GM18519 (cell line): Measurements from ENCODE around the gene SRP14.

Experiments used
- ATAC-seq: cut with Tn5 transposase; IDR thresholded peaks from one replicate; pipeline ENCODE4 v1.9.1; 2021; ENCODE audit warnings: mild to moderate bottlenecking, moderate library complexity; ENCODE audit not compliant: unreplicated experiment, low FRiP score

Gene SRP14

DNA sequence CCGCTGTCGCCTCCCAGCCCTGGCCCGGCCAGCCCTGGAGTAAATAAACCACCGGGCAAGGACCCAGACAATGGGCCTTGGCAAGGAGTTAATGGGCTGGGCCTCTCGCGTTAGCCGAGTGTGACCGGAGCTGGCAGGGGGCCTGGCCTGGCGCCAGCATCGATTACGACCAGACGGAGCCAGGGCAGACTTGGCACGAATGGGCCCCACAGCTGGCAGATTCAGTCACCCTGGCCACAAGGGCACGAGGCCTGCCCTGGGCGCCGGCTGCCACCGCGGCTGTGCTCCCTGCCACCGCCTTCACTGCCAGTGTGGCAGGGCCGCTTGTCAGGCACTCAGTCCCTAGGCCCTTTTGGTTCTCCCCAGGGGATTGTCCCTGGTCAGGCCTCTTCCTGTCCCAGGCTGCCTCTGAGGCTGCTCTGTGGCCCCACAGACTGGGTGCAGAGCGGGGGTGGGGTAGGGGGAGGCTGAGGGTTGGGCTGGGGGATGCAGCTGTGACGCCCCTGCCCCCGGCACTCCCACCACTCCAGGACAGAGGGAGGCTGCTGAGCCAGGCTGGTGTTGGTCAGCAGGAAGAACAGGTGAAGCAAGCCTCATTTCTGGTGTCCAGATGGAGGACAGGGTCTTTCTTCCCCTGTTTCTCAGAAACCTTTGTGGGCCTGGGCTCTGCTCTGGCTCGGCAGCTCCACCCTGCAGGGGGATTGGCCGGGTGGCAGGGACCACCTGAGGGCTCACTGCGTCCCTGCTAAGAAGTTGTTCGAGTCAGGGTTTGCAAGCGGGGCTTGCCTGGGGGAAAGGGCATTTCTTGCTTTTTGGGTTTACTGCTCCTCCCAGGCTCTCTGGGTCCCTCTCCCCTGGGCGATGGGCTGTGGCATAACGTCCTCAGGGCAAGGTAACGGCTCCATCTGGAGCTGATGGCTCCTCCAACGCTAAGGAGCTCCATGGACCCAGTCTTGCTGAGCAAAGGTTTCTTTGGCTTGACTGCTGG lies 30.5 kb upstream of the SRP14 start:
- no peak for ATAC-seq

DNA sequence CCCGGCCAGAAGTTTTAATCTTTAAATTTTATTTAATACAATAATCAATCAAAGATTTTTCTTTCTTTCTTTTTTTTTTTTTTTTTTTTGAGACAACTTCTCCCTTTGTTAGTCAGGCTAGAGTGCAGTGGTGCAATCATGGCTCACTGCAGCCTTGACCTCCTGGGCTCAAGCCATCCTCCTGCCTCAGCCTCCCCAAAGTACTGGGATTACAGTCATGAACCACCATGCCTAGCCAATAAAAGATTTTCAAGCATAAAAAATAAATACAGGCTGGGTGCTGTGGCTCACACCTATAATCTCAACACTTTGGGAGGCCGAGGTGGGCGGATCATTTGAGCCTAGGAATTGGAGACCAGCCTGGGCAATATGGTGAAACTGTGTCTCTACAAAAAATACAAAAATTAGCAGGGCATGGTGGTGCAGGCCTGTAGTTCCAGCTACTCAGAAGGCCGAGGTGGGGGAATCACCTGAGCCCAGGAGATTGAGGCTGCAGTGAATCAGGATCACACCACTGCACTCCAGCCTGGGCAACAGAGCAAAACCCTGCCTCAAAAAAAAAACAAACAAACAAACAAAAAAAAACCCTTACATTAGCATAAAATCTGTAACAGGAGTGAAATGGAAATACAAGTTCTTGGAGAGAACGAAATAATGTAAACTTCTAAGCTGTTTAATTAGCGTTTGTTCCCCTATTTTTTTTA lies 29.1 kb upstream of the SRP14 start:
- ATAC-seq = no peak

DNA sequence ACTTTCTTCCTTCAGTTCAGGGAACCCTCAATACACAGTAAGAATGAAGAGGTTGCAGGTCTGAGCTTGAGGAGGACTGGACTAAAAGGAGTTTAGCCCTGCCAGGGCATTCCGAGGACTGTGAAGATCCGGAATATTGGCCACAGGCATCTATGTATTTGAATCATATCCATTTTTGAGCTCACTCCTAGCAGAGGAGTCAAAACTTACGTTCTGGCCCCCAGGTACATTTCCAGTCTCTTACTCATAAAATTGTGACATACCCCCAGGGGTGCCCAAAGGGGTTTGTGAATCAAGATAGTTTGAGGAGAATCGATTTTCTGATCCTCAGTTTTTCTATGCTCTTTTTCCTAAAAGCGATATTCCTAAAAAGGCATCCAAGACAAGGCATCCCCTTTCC lies 27.6 kb upstream of the SRP14 start:
- ATAC-seq = no peak

DNA sequence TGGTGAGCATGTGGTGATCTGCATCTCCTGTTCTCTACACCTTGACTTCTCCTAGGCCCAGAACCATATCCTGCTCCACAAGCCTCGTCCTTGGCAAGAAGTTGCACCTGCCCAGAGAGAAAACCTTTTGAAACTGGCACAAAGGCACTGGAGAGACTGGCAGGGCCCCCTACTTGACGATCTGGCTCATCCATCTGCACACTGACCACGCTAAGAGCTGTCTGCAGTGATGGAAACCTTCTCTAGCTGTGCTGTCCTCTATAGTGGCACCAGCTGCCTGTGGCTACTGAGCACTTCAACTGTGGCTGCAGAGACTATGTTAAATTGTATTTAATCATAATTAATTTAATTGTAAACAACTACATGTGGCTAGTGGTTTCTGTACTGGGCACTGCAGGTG lies 26.2 kb upstream of the SRP14 start:
- ATAC-seq = no peak

DNA sequence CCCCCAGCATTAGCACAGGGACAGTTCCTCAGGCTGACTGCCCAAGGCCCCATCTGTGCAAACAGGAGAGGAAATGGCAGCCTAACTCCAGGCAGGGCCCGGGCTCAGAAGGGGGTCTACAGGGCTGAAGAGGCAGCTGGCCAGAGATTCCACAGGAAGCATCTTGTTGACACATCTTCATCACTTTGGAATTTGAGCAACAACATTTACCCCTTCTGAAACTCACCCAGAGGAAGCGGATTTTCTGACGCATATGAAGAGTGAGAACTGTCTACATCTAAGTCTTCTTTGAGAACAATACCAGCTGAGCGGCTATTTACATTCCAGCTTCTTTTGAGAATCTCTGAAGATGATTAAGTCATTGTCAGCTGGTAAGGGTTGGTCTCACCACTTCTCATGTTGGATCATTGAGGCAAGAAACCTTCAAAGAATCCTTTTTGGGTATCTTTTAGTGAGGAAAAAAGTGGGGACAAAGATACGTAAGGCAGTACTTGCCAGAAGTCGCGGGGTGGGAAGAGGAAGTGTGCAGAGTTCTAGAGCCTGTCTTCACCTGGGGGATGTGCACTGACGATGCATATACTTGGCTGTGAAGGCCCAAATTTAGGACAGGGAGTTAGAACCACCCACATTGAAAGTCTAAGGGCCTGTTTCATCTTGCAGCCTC lies 25.4 kb upstream of the SRP14 start:
- peak; percentile 46 for ATAC-seq

DNA sequence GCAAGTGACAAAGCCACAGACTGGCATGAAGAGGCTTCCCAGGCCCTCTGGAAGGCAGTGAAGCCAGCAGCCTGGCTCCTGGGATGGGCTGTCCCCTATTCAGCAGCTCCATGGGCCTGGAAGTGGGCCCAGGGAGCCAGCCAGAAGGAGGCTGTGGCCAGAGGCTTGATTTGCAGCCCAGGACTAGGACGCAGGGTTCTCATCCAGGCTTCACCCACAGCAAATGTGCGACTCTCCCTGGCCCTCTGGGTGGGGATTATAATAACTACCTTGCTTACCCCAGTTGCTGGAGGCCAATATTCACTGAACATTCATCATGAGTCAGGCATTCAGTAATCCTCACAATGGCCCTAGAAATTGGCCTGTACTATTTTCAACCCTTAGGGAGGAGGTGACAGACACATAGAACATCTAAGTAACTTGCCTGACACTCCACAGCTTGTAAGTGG lies 24.6 kb upstream of the SRP14 start:
- no peak for ATAC-seq

DNA sequence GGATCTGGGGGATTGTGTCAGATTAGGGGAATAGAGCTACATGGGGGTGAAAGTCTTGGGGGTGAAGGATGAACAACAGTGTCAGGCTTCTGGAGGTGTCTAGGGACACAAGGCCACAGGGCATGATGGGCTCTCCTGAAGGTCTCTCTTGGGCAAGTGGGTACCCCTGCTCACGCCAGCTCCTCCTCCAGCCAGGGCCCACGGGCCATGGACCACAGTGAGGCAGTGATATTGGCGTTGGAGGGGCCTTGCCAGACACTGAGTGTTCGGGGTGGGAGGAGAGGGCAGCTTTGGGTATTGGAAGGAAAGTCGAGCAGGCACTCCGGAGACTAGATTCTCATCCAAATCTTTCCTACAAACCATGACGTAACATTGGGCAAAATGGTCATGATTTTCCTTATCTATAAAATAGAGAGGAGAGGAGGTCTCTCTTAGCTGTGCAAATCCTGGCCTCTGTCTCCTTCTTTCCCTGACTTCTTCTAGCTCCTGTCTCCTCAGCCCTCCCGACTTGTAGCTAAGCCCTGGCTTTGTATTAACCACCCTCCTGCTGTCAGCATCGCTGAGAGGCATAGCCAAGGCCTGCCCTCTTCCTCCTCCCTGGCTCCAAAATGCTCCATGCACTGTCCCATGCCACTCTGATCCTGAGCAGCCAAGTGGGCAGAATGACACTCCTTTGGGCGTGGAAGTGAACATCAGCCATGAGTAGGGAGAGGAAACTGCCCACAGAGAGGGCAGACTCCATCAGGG lies 24.0 kb upstream of the SRP14 start:
- ATAC-seq = no peak

DNA sequence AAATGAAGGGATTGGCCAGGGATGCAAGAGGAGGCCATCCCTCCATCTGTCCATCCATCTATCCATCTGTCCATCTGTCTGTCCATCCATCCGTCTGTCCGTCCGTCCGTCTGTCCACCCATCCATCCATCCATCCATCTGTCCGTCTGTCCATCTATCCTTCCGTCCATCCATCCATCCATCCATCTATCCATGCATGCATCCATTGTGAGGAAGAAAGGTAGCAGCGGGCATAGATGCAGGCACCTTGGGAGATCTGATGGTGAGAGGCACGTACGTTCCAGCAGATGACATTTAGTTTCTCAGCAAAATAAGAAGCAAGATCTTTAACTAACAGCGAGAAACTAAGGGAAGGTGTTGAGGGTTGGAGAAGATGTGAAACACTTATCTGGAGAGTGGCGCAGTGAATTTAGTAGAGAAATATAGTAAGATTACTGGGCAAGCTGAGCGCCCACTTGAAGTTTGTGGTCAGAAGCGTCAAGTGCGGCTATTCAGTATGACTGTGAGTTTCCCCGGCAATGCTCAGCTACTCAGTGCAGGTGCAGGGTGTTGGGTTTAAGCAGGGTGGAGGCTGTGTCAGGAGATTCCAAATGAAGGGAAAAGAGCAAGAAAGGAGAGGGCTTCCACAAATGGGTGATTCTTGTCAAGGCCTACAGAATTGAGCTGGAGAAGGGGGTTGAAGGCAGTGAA lies 22.4 kb upstream of the SRP14 start:
- no peak for ATAC-seq

DNA sequence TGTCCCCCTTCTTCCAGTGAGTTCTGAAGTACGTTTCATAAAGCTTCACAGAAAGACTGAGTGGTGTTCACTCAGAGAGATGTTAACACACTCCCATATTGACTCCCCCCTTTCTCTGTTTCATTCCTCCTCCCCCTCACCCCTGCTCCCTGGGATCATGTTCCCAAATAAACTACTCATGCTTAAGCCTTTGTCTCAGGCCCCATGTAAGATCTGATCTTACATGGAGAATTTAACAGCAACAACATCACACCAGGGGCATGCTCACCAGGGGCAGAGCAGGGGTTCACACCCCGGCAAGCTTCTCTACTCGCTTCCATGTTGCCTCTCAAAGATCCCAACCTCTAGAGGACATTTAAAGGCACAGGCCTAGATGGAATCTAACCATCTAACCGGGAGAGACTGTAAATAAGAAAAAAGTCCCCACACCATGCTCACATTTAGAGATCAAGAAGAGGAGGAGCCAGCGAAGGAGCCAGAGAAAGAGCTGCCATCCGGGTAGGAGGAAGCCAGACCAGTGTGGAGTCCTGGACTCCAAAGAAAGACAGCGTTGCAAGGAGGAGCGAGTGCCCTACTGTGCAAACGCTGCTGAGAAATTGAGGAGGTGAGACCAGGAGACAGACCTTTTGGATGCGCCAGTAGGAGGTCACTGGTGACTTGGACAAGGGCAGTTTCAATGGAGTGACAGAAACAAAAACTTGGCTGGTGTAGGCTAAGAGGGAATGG lies 21.4 kb upstream of the SRP14 start:
- ATAC-seq = no peak

DNA sequence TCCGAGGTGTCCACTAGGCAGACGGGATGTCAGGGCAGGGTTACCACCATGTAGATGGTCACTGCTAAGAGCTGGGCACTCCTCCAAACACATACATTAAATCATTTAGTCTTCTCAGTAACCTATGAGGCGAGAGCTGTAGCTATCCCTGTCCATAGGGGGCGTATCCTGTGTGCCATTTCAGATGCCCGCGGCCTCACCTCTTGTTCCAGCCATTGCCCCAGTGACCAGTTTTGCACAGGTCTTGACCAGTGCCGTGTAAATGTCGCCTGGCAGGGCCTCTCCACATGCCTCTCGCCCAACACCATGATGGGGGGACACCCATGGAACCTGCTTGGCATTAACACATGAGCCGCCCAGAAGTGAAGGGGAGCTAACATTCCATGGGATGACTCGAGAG lies 20.8 kb upstream of the SRP14 start:
- ATAC-seq = no peak

DNA sequence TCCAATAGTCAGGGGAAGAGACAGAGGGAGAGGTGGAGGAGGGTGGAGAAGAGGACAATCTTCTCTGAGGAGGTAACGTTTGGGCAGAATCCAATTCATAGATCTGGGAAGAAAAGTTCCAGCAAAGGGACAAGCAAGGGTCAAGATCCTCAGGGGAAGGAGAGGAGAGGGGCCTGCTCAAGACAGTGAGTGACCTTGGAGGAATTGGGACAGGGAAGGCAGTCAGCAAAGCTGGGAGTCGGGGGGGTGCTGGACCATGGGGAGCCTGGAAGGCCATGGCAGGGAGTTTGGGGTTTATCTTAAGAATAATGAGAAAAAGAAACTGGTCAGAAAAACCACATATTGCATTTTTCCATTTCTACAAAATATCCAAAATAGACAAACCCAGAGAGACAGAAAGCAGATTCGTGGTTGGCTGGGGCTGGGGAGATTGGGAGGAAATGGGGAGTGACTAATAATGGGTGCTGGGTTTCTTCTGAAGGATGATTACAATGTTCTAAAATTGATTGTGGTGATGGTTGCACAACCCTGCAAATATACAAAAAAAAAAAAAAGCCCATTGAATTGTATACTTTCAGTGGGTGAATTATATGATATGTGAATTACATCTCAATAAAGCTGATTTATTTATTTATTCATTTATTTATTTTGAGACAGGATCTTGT lies 19.6 kb upstream of the SRP14 start:
- ATAC-seq = no peak

DNA sequence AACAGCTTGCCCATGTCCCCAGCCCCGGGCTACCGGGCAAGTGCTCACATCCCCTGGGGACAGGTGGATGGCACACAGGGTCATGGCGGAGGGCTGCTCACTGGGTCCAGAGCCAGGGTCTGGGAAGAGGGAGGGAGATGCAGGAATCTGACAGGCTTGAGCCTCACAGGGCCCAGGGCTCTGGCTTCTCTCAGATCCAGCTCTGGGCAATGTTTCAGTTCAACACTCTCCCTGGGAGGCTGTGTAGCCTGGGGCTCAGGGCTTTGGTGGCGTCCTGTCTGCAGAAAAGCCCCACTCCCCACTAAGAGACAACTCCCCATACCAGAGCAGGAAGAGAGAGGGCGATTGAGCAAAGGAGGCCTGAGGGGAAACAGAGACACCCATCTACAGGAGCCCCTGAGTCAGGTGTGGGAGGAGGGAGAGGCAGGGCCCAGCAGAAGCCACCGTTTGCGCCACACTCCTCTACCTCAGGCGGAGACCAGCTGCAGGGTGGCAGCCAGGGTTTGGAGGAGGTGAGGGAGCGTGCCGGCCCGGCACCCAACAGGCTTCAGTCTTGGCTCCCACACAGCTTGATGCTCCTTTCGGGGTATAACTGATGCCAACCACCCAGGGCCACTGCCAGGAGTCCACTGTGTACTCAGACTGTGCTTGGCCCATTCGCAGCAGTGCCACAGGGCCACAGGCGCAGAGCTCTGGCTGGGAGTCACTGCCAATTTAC lies 16.8 kb upstream of the SRP14 start:
- ATAC-seq = no peak

DNA sequence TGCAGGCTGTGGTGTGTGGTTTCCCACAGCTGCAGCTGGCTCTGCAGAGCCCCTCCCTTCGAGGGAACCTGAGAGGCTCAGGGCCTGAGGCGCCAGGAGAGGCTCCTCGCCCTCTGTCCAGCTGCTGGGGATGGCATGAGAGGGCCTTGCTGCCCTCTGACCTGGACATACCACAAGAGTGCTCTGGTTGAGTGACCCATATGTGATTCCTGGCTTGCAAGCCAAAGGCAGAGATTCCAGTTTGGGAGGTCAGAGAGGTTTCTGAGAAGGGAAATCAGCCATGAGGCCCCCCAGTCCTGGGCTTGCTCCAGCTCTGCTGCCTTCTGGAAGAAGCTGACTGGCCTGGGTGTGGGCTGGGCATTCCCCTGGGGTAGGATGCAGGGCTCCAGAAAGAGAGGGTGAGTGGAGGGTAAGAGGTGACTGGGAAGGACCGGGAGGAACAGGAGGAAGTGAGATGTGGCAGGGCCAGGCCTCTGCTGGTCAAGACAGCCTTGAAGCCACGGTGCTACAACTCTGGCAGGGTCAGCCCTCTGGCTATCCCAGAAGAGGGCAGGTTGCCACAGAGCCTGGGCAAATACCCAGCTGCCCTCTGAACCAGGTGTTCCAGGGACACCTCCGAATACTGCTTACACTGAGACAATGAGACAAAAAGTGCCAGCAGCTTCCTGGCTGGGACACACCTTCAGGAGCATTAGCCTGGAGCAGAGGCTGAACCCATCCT lies 16.0 kb upstream of the SRP14 start:
- no peak for ATAC-seq

DNA sequence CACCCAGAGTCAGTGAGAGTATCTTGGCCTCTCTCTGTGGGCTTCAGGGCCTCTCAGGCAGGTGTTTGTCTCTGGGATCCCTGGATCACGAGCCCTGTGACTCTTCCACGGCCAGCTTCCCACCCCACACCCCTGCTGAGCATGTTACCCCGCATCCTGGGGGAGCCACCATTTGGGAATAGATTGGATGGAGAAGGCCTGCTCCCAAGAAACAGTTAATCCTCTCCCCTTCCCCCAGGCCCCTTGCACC lies 15.5 kb upstream of the SRP14 start:
- ATAC-seq = no peak

DNA sequence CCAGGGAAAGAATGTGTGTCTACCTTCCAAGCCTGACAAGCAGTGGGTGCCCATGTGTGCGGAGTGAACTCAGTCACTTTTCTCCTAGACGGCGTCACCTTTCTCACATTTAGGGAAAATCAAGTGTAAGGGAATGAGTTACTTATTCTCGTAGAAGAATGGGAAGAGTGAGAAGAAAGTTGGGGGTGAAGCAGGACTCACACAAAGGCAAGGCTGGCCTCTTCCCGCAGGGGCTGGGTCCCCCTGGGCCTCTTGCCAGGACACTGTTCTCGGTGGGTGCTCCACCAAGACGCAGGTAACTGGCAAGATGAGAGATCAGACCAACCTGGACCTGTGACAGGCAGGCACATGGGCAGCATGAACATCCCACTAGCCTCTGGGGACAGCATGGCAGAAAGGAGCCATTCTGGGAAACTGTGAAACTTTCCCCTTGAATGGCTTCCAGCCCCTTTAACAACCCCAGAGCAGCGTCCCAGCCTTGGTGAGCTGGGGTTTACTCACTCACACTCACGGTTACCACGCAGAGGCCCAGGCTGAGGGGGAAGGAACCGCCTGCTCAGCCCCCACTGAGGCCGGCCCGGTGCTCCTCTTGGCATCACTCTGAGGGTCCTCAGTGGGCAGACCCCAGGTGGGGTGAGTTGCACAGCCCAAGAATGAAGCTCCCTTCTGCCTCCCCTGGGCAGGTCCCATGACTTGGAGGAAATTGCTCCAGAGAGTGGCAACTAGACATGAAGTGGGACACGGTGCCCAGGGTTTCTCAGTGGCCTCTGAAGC lies 15.0 kb upstream of the SRP14 start:
- no peak for ATAC-seq

DNA sequence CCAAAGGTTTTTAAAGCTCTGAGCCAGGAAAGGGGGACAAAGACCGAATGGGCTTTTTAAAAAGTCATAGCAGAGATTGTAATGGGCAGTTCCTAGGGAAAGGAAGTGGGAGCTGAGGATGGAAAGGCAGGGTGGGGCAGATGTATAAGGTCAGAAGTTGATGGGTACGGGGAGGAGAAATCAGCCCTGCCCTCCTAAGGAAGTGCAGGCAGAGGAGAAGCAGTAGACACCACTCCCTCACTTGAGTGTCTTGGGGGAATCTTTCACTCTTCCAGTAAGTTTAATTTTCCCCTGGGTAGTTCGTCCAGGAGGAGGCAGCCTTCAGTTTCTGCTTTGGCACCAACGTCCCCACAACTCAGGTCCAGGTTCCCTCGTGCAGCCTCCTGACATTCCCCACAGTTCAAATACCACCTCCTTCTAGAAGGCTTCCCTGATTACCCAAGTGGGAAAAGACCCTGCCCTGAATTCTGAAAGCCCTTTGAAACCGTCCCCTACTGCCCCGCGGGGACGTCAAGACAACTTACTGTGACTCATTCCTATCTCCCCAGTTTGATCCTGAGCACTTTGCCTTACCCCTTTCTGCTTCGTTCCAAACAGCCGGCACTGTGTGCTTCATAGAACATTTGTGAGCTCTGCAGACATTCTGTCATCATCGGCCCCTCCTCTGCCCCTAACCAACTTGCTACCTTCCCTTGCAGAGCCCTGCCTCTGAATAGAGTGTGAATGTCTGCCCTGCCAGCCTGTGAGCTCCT lies 14.3 kb upstream of the SRP14 start:
- ATAC-seq = no peak
